Measurements from ENCODE around the gene DDX4.
A peak's percentile ranks its signal among the peaks of the same experiment; 100 is the strongest.
"Not testable (repeated sequence)": the region's sequence is repeated elsewhere in the genome, so short reads cannot be mapped to it uniquely, and the experiment has no call there.

The DDX4 gene

GRCh38 chr5:55737793-55738192 lies at the start of gene DDX4:
Gene DDX4, plus strand, starts transcription at chr5:55738061. Its CDS starts 903 bp downstream, at chr5:55738964.
- DNase-seq (ENCODE audit: low read depth), result no peak

- no peak for DNase-seq (ENCODE audit: low read depth)
Measured at GRCh38 chr5:55691265-55692105, 46.4 kb upstream of the DDX4 start.

- DNase-seq (ENCODE audit: low read depth), result no peak
Measured at GRCh38 chr5:55692106-55692417, 45.8 kb upstream of the DDX4 start.

GRCh38 chr5:55692509-55692908 lies 45.4 kb upstream of the DDX4 start:
- no peak for DNase-seq (ENCODE audit: low read depth)

- no peak for DNase-seq (ENCODE audit: low read depth)
Measured at GRCh38 chr5:55694152-55694830, 43.6 kb upstream of the DDX4 start.

GRCh38 chr5:55696704-55697103 lies 41.2 kb upstream of the DDX4 start:
- DNase-seq (ENCODE audit: low read depth), result not testable (repeated sequence)

- DNase-seq (ENCODE audit: low read depth), result no peak
Measured at GRCh38 chr5:55699041-55699688, 38.7 kb upstream of the DDX4 start.

- no peak for DNase-seq (ENCODE audit: low read depth)
Measured at GRCh38 chr5:55700745-55701144, 37.1 kb upstream of the DDX4 start.

- no peak for DNase-seq (ENCODE audit: low read depth)
Measured at GRCh38 chr5:55701462-55702103, 36.3 kb upstream of the DDX4 start.

GRCh38 chr5:55702598-55703345 lies 35.1 kb upstream of the DDX4 start:
- no peak for DNase-seq (ENCODE audit: low read depth)

- no peak for DNase-seq (ENCODE audit: low read depth)
Measured at GRCh38 chr5:55706230-55706629, 31.6 kb upstream of the DDX4 start.

- DNase-seq (ENCODE audit: low read depth), result peak; percentile 49
Measured at GRCh38 chr5:55708732-55709131, 29.1 kb upstream of the DDX4 start.

GRCh38 chr5:55711507-55712022 lies 26.3 kb upstream of the DDX4 start:
- DNase-seq (ENCODE audit: low read depth), result no peak

- DNase-seq (ENCODE audit: low read depth), result peak; percentile 63
Measured at GRCh38 chr5:55712023-55712859, 25.6 kb upstream of the DDX4 start, which contains the start of gene SLC38A9. Gene SLC38A9, minus strand, starts transcription at chr5:55712324. Its CDS starts 14,366 bp downstream, at chr5:55697958.

GRCh38 chr5:55713871-55714270 lies 24.0 kb upstream of the DDX4 start:
- no peak for DNase-seq (ENCODE audit: low read depth)

GRCh38 chr5:55714339-55714738 lies 23.5 kb upstream of the DDX4 start:
- DNase-seq (ENCODE audit: low read depth), result no peak

GRCh38 chr5:55714749-55715148 lies 23.1 kb upstream of the DDX4 start:
- DNase-seq (ENCODE audit: low read depth), result no peak

- DNase-seq (ENCODE audit: low read depth), result no peak
Measured at GRCh38 chr5:55715519-55716078, 22.3 kb upstream of the DDX4 start.

GRCh38 chr5:55719026-55719425 lies 18.8 kb upstream of the DDX4 start:
- DNase-seq (ENCODE audit: low read depth), result not testable (repeated sequence)

- DNase-seq (ENCODE audit: low read depth), result no peak
Measured at GRCh38 chr5:55720188-55720703, 17.6 kb upstream of the DDX4 start.

Data from HS-5 (cell line).